Measurements from ENCODE around the gene AXDND1.

AXDND1 gene

GRCh38 chr1:179547021-179547535 is 181.3 kb downstream of the AXDND1 start:
- H3K4me3 ChIP-seq (ENCODE audit: low read length): no peak overlapping the region
- DNase-seq (ENCODE audit: low read depth, low spot score): no peak

- H3K4me3 ChIP-seq (ENCODE audit: low read length): no peak overlapping the region
- DNase-seq (ENCODE audit: low read depth, low spot score): no peak
Measured at GRCh38 chr1:179548666-179549367, 183.0 kb downstream of the AXDND1 start.

GRCh38 chr1:179549368-179549700 is 183.6 kb downstream of the AXDND1 start:
- no peak for DNase-seq (ENCODE audit: low read depth, low spot score)

GRCh38 chr1:179550746-179551682 is 185.2 kb downstream of the AXDND1 start:
- H3K4me3 ChIP-seq (ENCODE audit: low read length): no peak overlapping the region
- DNase-seq (ENCODE audit: low read depth, low spot score): no peak

More at GRCh38 chr1:179549368-179549700, 183.6 kb downstream of the AXDND1 start:
- H3K4me3 ChIP-seq (ENCODE audit: low read length): no peak overlapping the region

- H3K4me3 ChIP-seq (ENCODE audit: low read length): no peak overlapping the region
- DNase-seq (ENCODE audit: low read depth, low spot score): no peak
Measured at GRCh38 chr1:179554427-179554826, 188.7 kb downstream of the AXDND1 start.

- DNase-seq (ENCODE audit: low read depth, low spot score): no peak
- H3K4me3 ChIP-seq (ENCODE audit: low read length): no peak overlapping the region
Measured at GRCh38 chr1:179558078-179558477, 192.3 kb downstream of the AXDND1 start.

- no peak for DNase-seq (ENCODE audit: low read depth, low spot score)
- H3K4me3 ChIP-seq (ENCODE audit: low read length): no peak within 1 kb of the TSS
Measured at GRCh38 chr1:179575497-179576314, 209.9 kb downstream of the AXDND1 start, which contains the start of gene NPHS2. NPHS2 (minus strand) TSS chr1:179575948; CDS start chr1:179575864, 84 bp downstream.

GRCh38 chr1:179576509-179576908 is 210.7 kb downstream of the AXDND1 start:
- no peak for DNase-seq (ENCODE audit: low read depth, low spot score)
- no peak overlapping the region for H3K4me3 ChIP-seq (ENCODE audit: low read length)

GRCh38 chr1:179583771-179584320 is 218.1 kb downstream of the AXDND1 start:
- H3K4me3 ChIP-seq (ENCODE audit: low read length): no peak overlapping the region
- DNase-seq (ENCODE audit: low read depth, low spot score): no peak

- H3K4me3 ChIP-seq (ENCODE audit: low read length): no peak overlapping the region
- DNase-seq (ENCODE audit: low read depth, low spot score): no peak
Measured at GRCh38 chr1:179586107-179586823, 220.5 kb downstream of the AXDND1 start.

GRCh38 chr1:179587336-179587735 is 221.6 kb downstream of the AXDND1 start:
- H3K4me3 ChIP-seq (ENCODE audit: low read length): no peak overlapping the region
- no peak for DNase-seq (ENCODE audit: low read depth, low spot score)

GRCh38 chr1:179588425-179589024 is 222.8 kb downstream of the AXDND1 start:
- H3K4me3 ChIP-seq (ENCODE audit: low read length): no peak overlapping the region
- no peak for DNase-seq (ENCODE audit: low read depth, low spot score)

GRCh38 chr1:179589509-179589908 is 223.7 kb downstream of the AXDND1 start:
- DNase-seq (ENCODE audit: low read depth, low spot score): no peak
- H3K4me3 ChIP-seq (ENCODE audit: low read length): no peak overlapping the region

- DNase-seq (ENCODE audit: low read depth, low spot score): no peak
- H3K4me3 ChIP-seq (ENCODE audit: low read length): no peak overlapping the region
Measured at GRCh38 chr1:179590671-179591070, 224.9 kb downstream of the AXDND1 start.

- DNase-seq (ENCODE audit: low read depth, low spot score): no peak
- no peak overlapping the region for H3K4me3 ChIP-seq (ENCODE audit: low read length)
Measured at GRCh38 chr1:179591253-179591591, 225.5 kb downstream of the AXDND1 start.

GRCh38 chr1:179591592-179592580 is 226.1 kb downstream of the AXDND1 start, which contains the start of gene TDRD5:
TDRD5 (plus strand) TSS chr1:179591832; CDS start chr1:179592616, 784 bp downstream.
- no peak within 1 kb of the TSS for H3K4me3 ChIP-seq (ENCODE audit: low read length)

GRCh38 chr1:179598631-179599030 is 232.9 kb downstream of the AXDND1 start:
- no peak overlapping the region for H3K4me3 ChIP-seq (ENCODE audit: low read length)
- DNase-seq (ENCODE audit: low read depth, low spot score): no peak

More at GRCh38 chr1:179591592-179592580, 226.1 kb downstream of the AXDND1 start, which contains the start of gene TDRD5:
- DNase-seq (ENCODE audit: low read depth, low spot score): no peak
